HEK293 (cell line): ENCODE results near the gene TRPM8.

Experiments used
- CTCF ChIA-PET: fragments of 350-600 bp; formaldehyde crosslinking; extraction: SDS; loops from one replicate; lab custom pipeline; 2021; ENCODE audit warnings: antibody characterized with exemption; lab: Yijun Ruan, JAX
- POLR2A ChIA-PET: fragments of 300-600 bp; formaldehyde crosslinking; extraction: SDS; loops from one replicate; lab custom pipeline; 2020; ENCODE audit warnings: antibody characterized with exemption, inconsistent platforms; lab: Yijun Ruan, JAX
- H3K27ac ChIP-seq: fragments of 200-500 bp; sonication (Bioruptor generic); 2 replicates; pipeline ENCODE4 v1.5.1; 2014; ENCODE audit warnings: low read depth, low read length, control low read depth, inconsistent platforms; ENCODE audit errors: extremely low read depth
- H3K36me3 ChIP-seq, 2 experiments: fragments of 200-500 bp in 1 of 2; sonication (Bioruptor generic) in 1 of 2; 1 replicate in 1 of 2; 2 replicates in 1 of 2; pipeline ENCODE4 v1.5.1; 2014 to 2017; ENCODE audit warnings: inconsistent platforms in 2 of 2, low read length in 2 of 2; ENCODE audit not compliant: control insufficient read depth in 2 of 2, insufficient read depth in 1 of 2
- H3K4me1 ChIP-seq: fragments of 200-500 bp; sonication (Bioruptor generic); 2 replicates; pipeline ENCODE4 v1.5.1; 2014; ENCODE audit warnings: mild to moderate bottlenecking, low read length, inconsistent platforms; ENCODE audit not compliant: control insufficient read depth, insufficient read depth
- H3K4me3 ChIP-seq: 2 replicates; pipeline ENCODE4 v1.5.1; 2011; ENCODE audit warnings: low read depth, mild to moderate bottlenecking, control low read depth, low read length, moderate library complexity
- H3K9me3 ChIP-seq: fragments of 200-500 bp; sonication (Bioruptor generic); 2 replicates; pipeline ENCODE4 v1.5.1; 2014; ENCODE audit warnings: low read depth, low read length, inconsistent platforms; ENCODE audit not compliant: control insufficient read depth, insufficient read depth
- KLF10 ChIP-seq: fragments of 450-650 bp; IDR thresholded peaks from 2 replicates; pipeline ENCODE4 v1.5.1; 2018; ENCODE audit warnings: missing biosample characterization, mild to moderate bottlenecking, missing genetic modification characterization
- ZBTB49 ChIP-seq: fragments of 450-650 bp; formaldehyde crosslinking; IDR thresholded peaks from 2 replicates; pipeline ENCODE4 v1.5.1; 2016; ENCODE audit warnings: missing biosample characterization, missing genetic modification characterization, low read depth
- ZNF10 ChIP-seq: fragments of 450-650 bp; formaldehyde crosslinking; IDR thresholded peaks from 2 replicates; pipeline ENCODE4 v1.5.1; 2017; ENCODE audit warnings: missing biosample characterization, missing genetic modification characterization
- ZNF121 ChIP-seq: fragments of 450-650 bp; formaldehyde crosslinking; IDR thresholded peaks from 2 replicates; pipeline ENCODE4 v1.5.1; 2016; ENCODE audit warnings: missing biosample characterization, missing genetic modification characterization
- ZNF132 ChIP-seq: fragments of 450-650 bp; formaldehyde crosslinking; IDR thresholded peaks from 2 replicates; pipeline ENCODE4 v1.5.1; 2017; ENCODE audit warnings: missing biosample characterization, missing genetic modification characterization, borderline replicate concordance
- ZNF266 ChIP-seq: fragments of 450-650 bp; formaldehyde crosslinking; IDR thresholded peaks from 2 replicates; pipeline ENCODE4 v1.5.1; 2016; ENCODE audit warnings: missing biosample characterization, missing genetic modification characterization, low read depth
- ZNF335 ChIP-seq: fragments of 450-650 bp; formaldehyde crosslinking; conservative IDR thresholded peaks from 2 replicates; pipeline ENCODE4 v1.5.1; 2016; ENCODE audit warnings: missing biosample characterization, missing genetic modification characterization
- ZNF350 ChIP-seq: fragments of 450-650 bp; formaldehyde crosslinking; IDR thresholded peaks from 2 replicates; pipeline ENCODE4 v1.5.0; 2017; ENCODE audit warnings: missing biosample characterization, mild to moderate bottlenecking, missing genetic modification characterization
- ZNF501 ChIP-seq: fragments of 450-650 bp; formaldehyde crosslinking; IDR thresholded peaks from 2 replicates; pipeline ENCODE4 v1.5.1; 2016; ENCODE audit warnings: missing biosample characterization, missing genetic modification characterization
- ZNF704 ChIP-seq: fragments of 450-650 bp; formaldehyde crosslinking; IDR thresholded peaks from 2 replicates; pipeline ENCODE4 v1.5.1; 2016; ENCODE audit warnings: missing biosample characterization, missing genetic modification characterization
- ZNF76 ChIP-seq: fragments of 450-650 bp; formaldehyde crosslinking; IDR thresholded peaks from 2 replicates; pipeline ENCODE4; 2016; ENCODE audit warnings: low read depth, missing biosample characterization, missing genetic modification characterization, borderline replicate concordance
- ZSCAN23 ChIP-seq: fragments of 450-650 bp; formaldehyde crosslinking; IDR thresholded peaks from 2 replicates; pipeline ENCODE4 v1.5.1; 2016; ENCODE audit warnings: missing biosample characterization, missing genetic modification characterization
- TF ChIP-seq, protein P1 (sequence below): fragments of 450-650 bp; formaldehyde crosslinking; IDR thresholded peaks from 2 replicates; pipeline ENCODE4 v1.5.1; 2016; ENCODE audit warnings: missing biosample characterization, missing genetic modification characterization, borderline replicate concordance
- TF ChIP-seq, protein P2 (sequence below): fragments of 450-650 bp; IDR thresholded peaks from 2 replicates; pipeline ENCODE4 v1.5.1; 2018; ENCODE audit warnings: missing biosample characterization, missing genetic modification characterization
- TF ChIP-seq, protein P3 (sequence below): fragments of 450-650 bp; formaldehyde crosslinking; IDR thresholded peaks from 2 replicates; pipeline ENCODE4 v1.5.1; 2016; ENCODE audit warnings: missing biosample characterization, missing genetic modification characterization
- TF ChIP-seq, protein P4 (sequence below): fragments of 450-650 bp; formaldehyde crosslinking; IDR thresholded peaks from 2 replicates; pipeline ENCODE4 v1.5.1; 2016; ENCODE audit warnings: missing biosample characterization, missing genetic modification characterization
- TF ChIP-seq, protein P5 (sequence below): fragments of 450-650 bp; formaldehyde crosslinking; IDR thresholded peaks from 2 replicates; pipeline ENCODE4 v1.5.1; 2016; ENCODE audit warnings: missing biosample characterization, missing genetic modification characterization

TRPM8 gene

DNA sequence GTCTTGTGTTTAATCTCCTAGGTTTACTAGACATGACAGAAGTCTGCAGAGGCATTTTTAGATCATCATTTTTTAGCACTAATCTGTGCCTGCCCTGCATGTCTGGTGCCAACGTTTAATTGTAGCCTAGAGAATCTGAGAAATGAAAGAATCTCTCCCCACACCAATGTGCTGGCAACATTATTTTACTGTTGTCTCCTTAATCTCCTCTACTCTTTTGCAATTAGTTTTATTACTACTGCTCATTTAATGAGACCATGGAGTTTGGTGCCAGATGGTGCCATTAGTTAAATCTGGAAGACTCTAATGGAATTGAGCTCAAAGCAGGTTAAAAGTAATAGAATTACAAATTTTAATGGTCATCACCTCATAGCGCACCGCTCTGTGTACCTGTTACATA lies 129.3 kb downstream of the TRPM8 start:
- Histone ChIP-seq H3K27ac (no peak overlapping the region), H3K4me1 (no peaks in the 10 kb centered on the region), H3K9me3 (no peaks in the 10 kb centered on the region), H3K4me3 (no peak overlapping the region), H3K36me3 (no peaks in the 10 kb centered on the region)
- POLR2A ChIA-PET, result no interaction called here
- TF ChIP-seq, protein P1, sequence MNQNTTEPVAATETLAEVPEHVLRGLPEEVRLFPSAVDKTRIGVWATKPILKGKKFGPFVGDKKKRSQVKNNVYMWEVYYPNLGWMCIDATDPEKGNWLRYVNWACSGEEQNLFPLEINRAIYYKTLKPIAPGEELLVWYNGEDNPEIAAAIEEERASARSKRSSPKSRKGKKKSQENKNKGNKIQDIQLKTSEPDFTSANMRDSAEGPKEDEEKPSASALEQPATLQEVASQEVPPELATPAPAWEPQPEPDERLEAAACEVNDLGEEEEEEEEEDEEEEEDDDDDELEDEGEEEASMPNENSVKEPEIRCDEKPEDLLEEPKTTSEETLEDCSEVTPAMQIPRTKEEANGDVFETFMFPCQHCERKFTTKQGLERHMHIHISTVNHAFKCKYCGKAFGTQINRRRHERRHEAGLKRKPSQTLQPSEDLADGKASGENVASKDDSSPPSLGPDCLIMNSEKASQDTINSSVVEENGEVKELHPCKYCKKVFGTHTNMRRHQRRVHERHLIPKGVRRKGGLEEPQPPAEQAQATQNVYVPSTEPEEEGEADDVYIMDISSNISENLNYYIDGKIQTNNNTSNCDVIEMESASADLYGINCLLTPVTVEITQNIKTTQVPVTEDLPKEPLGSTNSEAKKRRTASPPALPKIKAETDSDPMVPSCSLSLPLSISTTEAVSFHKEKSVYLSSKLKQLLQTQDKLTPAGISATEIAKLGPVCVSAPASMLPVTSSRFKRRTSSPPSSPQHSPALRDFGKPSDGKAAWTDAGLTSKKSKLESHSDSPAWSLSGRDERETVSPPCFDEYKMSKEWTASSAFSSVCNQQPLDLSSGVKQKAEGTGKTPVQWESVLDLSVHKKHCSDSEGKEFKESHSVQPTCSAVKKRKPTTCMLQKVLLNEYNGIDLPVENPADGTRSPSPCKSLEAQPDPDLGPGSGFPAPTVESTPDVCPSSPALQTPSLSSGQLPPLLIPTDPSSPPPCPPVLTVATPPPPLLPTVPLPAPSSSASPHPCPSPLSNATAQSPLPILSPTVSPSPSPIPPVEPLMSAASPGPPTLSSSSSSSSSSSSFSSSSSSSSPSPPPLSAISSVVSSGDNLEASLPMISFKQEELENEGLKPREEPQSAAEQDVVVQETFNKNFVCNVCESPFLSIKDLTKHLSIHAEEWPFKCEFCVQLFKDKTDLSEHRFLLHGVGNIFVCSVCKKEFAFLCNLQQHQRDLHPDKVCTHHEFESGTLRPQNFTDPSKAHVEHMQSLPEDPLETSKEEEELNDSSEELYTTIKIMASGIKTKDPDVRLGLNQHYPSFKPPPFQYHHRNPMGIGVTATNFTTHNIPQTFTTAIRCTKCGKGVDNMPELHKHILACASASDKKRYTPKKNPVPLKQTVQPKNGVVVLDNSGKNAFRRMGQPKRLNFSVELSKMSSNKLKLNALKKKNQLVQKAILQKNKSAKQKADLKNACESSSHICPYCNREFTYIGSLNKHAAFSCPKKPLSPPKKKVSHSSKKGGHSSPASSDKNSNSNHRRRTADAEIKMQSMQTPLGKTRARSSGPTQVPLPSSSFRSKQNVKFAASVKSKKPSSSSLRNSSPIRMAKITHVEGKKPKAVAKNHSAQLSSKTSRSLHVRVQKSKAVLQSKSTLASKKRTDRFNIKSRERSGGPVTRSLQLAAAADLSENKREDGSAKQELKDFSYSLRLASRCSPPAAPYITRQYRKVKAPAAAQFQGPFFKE, result no peak
- TF ChIP-seq, protein P2, sequence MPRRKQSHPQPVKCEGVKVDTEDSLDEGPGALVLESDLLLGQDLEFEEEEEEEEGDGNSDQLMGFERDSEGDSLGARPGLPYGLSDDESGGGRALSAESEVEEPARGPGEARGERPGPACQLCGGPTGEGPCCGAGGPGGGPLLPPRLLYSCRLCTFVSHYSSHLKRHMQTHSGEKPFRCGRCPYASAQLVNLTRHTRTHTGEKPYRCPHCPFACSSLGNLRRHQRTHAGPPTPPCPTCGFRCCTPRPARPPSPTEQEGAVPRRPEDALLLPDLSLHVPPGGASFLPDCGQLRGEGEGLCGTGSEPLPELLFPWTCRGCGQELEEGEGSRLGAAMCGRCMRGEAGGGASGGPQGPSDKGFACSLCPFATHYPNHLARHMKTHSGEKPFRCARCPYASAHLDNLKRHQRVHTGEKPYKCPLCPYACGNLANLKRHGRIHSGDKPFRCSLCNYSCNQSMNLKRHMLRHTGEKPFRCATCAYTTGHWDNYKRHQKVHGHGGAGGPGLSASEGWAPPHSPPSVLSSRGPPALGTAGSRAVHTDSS, result no peak
- TF ChIP-seq, protein P3, sequence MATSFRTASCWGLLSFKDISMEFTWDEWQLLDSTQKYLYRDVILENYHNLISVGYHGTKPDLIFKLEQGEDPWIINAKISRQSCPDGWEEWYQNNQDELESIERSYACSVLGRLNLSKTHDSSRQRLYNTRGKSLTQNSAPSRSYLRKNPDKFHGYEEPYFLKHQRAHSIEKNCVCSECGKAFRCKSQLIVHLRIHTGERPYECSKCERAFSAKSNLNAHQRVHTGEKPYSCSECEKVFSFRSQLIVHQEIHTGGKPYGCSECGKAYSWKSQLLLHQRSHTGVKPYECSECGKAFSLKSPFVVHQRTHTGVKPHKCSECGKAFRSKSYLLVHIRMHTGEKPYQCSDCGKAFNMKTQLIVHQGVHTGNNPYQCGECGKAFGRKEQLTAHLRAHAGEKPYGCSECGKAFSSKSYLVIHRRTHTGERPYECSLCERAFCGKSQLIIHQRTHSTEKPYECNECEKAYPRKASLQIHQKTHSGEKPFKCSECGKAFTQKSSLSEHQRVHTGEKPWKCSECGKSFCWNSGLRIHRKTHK (tag by site-specific recombination), result no peak
- TF ChIP-seq ZBTB49 (no peak), ZNF350 (tag by site-specific recombination) (no peak), ZNF121 (tag by site-specific recombination) (no peak), ZNF10 (tag by site-specific recombination) (no peak), ZNF76 (tag by site-specific recombination) (no peak), KLF10 (tag by site-specific recombination) (no peak), ZNF501 (tag by site-specific recombination) (no peak), ZNF132 (no peak), ZNF266 (tag by site-specific recombination) (no peak), ZSCAN23 (tag by site-specific recombination) (no peak), ZNF704 (tag by site-specific recombination) (no peak), ZNF335 (tag by site-specific recombination) (no peak)
- TF ChIP-seq, protein P4, sequence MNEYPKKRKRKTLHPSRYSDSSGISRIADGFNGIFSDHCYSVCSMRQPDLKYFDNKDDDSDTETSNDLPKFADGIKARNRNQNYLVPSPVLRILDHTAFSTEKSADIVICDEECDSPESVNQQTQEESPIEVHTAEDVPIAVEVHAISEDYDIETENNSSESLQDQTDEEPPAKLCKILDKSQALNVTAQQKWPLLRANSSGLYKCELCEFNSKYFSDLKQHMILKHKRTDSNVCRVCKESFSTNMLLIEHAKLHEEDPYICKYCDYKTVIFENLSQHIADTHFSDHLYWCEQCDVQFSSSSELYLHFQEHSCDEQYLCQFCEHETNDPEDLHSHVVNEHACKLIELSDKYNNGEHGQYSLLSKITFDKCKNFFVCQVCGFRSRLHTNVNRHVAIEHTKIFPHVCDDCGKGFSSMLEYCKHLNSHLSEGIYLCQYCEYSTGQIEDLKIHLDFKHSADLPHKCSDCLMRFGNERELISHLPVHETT, result no peak
- TF ChIP-seq, protein P5, sequence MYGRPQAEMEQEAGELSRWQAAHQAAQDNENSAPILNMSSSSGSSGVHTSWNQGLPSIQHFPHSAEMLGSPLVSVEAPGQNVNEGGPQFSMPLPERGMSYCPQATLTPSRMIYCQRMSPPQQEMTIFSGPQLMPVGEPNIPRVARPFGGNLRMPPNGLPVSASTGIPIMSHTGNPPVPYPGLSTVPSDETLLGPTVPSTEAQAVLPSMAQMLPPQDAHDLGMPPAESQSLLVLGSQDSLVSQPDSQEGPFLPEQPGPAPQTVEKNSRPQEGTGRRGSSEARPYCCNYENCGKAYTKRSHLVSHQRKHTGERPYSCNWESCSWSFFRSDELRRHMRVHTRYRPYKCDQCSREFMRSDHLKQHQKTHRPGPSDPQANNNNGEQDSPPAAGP (tag by site-specific recombination), result no peak
- CTCF ChIA-PET, result no interaction called here
